OCI-LY1 (cell line): ENCODE data around the gene RAET1L.

Experiments used
- EZH2 ChIP-seq: fragments of 200-600 bp; sonication (generic), shearing (Covaris generic); IDR thresholded peaks from 2 replicates; pipeline ENCODE4 v1.8.0; 2017; ENCODE audit warnings: borderline replicate concordance, mixed run types, mild to moderate bottlenecking, antibody characterized with exemption, low read length, moderate library complexity, mixed read lengths
- TF ChIP-seq, protein P1 (sequence below): fragments of 200-600 bp; sonication (generic), shearing (Covaris generic); IDR thresholded peaks from 2 replicates; pipeline ENCODE4 v1.5.1; 2017; ENCODE audit warnings: mild to moderate bottlenecking, antibody characterized with exemption, low read length, moderate library complexity, mixed read lengths

- TF ChIP-seq, protein P1, sequence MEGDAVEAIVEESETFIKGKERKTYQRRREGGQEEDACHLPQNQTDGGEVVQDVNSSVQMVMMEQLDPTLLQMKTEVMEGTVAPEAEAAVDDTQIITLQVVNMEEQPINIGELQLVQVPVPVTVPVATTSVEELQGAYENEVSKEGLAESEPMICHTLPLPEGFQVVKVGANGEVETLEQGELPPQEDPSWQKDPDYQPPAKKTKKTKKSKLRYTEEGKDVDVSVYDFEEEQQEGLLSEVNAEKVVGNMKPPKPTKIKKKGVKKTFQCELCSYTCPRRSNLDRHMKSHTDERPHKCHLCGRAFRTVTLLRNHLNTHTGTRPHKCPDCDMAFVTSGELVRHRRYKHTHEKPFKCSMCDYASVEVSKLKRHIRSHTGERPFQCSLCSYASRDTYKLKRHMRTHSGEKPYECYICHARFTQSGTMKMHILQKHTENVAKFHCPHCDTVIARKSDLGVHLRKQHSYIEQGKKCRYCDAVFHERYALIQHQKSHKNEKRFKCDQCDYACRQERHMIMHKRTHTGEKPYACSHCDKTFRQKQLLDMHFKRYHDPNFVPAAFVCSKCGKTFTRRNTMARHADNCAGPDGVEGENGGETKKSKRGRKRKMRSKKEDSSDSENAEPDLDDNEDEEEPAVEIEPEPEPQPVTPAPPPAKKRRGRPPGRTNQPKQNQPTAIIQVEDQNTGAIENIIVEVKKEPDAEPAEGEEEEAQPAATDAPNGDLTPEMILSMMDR = no peak
- no peak for TF ChIP-seq EZH2
Observed at GRCh38 chr6:150004783-150005717, 20.3 kb downstream of the RAET1L start.
